Stimulated activated CD4-positive, alpha-beta T cell treated with anti-CD3 and anti-CD28 coated beads, Interleukin-1b, Interleukin-23, amount 100 ng/mL, for 48 hours (primary cell): ENCODE results near the gene PCAT6.
A peak's percentile ranks its signal among the peaks of the same experiment; 100 is the strongest.
"Not testable (repeated sequence)": the region's sequence is repeated elsewhere in the genome, so short reads cannot be mapped to it uniquely, and the experiment has no call there.

Source experiments
- DNase-seq: peaks from one replicate; pipeline ENCODE4 v3.0.0-alpha.2; 2020

The PCAT6 gene

DNA sequence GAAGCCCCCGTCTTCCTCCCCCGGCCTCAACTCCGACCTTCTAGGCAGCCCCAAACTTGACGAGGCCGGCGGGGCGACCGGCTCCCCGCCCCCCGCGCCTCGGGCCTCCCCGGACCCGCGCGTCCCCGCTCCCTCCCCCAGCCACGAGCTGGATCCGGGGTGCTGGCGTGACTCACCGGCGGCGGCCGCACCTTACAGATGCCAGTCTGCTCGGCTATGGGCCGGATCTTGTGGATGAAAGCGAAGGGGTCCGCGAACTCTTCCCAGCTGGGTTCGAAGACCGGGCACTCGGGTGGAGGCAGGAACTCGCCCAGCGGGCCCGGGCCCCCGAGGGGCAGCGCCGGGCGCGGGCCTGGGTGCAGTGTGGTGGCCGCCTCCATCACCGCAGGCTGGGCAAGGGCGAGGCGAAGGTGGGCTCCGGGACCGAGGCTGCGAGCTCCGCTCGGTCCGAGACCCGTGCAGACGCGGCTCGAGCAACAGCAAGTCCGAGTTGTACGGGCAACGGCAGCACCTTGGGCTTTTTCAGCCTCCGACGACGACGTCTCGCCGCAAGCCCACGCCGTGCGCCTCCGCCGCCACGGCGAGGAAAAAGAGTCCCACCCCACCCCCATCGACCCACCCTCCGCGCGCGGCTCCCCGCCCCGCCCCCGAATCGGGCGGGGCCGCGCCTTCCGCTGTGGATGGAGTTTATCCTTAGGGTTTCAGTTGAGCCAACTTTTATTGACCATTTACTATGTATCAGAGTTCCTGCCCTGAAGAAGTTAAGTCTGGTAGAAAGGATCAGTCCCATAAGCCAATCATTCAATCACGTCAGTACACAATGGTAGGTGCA is 2.6 kb upstream of the PCAT6 start, which contains the start of gene KDM5B:
TSS of gene KDM5B (minus strand) at position 496 of the 832 bp plus-strand sequence. CDS start at position 380, 116 bp downstream.
- DNase-seq: peak; percentile 72

DNA sequence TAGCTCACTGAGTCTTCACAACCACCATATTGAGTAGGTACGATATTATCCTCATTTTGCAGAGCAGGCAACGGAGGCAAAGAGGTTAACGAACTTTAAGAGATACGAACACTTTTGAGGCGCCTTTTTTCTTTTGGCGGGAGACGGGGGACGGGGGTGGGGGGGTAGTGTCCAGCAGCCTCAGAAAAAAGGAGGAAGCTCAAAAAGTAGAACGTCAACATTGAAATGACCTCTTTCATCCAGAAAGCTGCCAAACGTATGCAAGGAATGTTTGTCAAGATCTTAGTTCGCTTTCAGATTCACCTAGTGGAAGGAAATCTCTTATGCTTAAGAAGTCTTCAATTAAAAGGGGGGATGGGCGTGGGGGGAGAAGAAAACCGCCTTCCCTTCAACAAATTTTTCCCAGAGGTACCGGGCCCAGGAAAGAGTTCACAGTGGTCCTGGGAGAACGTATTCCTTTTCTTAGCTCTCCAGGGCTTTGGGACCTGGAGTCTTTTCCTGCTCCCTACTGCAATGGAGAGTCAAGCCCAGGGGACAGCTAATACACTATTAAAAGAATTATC is 1.1 kb upstream of the PCAT6 start:
- DNase-seq: no peak

- no peak for DNase-seq
Observed at GRCh38 chr1:202810193-202810614, 550 bp upstream of the PCAT6 start.

- DNase-seq: peak; percentile 39
Observed at GRCh38 chr1:202811296-202812175, 782 bp downstream of the PCAT6 start.

GRCh38 chr1:202812176-202813026 is 1.6 kb downstream of the PCAT6 start:
- DNase-seq: no peak

DNA sequence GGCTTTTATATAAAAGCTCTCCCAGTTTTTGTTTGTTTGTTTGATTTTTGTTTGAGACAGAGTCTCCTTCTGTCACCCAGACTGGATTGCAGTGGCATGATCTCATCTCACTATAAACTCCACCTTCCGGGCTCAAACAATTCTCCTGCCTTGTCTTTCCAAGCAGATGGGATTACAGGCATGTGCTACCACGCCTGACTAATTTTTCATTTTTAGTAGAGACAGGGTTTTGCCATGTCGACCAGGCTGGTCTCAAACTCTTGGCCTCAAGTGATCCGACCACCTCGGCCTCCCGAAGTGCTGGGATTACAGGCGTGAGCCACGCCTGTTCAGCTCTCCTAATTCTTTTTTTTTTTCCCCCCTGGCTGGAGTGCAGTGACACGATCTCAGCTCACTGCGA is 4.4 kb downstream of the PCAT6 start:
- DNase-seq: no peak

GRCh38 chr1:202818819-202819218 is 8.1 kb downstream of the PCAT6 start:
- no peak for DNase-seq

DNA sequence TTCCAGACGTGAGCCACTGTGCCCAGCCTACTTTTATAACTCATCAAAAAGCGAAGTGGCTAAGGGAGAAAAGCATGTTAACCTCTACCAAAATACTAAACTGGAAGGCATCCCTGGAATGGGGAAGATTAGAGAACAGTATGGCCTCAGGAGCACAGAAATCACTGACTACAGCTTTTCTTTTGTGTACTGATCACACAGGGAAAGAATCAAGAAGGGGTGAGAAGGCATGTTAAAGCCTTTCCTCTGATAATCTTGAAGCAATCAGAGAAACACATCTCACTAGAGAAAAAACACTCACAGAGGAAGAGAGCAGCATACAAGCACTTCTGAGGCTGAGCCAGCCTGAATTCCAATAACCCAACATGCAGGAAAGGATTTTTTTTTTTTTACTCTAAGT is 10.7 kb downstream of the PCAT6 start:
- no peak for DNase-seq

DNA sequence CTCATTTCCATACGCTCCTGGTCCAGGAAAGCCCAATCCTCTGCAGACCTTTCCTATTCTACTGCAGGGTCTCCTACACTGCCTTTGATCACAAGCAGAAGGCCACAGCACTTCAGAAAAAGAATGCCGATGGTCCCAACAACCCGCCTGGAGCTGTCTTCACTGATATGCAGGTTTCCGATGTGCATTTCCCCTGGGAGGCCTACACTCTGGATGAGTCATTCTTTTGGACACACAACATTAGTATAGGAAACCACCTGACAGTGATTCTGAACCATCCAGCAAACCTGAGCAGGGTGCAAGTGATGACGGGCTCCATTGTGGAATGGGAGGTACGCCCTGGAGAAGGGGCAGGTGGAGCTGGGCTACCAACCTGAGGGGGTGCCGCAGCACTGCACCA is 15.0 kb downstream of the PCAT6 start:
- no peak for DNase-seq

DNA sequence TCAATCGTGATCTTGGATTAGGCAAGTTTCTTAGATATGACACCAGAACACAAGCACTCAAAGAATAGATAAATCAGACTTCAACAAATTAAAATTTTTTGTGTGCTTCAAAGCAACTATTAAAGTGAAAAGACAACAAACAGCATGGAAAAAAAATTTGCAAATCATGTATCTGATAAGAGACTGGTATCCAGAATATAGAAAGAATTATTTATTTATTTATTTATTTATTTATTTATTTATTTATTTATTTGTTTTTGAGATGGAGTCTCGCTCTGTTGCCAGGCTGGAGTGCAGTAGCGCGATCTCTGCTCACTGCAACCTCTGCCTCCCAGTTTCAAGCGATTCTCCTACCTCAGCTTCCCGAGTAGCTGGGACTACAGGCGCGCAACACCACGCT is 18.5 kb downstream of the PCAT6 start:
- DNase-seq: not testable (repeated sequence)

DNA sequence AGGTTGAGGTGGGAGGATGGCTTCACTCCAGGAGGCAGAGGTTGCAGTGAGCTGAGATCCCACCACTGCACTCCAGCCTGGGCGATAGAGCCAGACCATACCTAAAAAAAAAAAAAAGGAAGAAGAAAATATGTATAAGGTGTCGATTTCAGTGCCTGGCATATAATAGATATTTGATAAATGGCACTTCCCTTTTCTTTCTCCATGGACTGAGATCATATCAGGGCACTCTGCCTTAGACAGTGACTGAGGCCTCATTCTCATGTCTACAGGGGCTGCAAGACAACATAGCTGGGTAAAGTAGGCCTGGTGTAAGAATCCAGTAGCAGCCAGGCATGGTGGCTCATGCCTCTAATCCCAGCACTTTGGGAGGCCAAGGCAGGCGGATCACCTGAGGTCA is 21.2 kb downstream of the PCAT6 start:
- no peak for DNase-seq

- peak; percentile 31 for DNase-seq
Observed at GRCh38 chr1:202834771-202835547, 24.2 kb downstream of the PCAT6 start.

DNA sequence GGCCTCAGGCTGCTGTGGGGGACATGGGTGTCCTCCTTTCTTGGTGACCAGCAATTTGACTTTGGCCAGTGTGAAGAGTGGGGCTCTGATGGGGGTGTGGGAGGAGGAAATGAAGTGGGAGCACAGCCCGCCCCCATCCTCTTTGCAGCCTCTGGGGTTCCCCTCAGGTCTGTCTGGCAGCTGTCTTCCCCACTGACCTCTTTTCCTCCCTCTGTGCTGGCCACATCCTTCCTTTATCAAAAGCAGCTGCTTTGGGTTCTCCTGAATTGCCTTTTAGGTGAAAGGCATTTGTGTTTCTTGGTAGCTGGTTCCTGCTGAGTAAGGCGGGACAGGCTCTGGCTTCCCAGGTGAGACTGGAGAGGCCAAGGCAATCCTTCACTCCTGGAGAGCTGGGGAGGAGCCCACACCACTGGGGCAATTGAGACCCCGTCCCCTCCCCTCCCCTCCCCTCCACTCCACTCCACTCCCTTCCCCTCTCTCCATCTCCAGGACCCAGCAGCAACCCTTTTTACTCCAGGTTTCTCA is 24.9 kb downstream of the PCAT6 start:
- no peak for DNase-seq

DNA sequence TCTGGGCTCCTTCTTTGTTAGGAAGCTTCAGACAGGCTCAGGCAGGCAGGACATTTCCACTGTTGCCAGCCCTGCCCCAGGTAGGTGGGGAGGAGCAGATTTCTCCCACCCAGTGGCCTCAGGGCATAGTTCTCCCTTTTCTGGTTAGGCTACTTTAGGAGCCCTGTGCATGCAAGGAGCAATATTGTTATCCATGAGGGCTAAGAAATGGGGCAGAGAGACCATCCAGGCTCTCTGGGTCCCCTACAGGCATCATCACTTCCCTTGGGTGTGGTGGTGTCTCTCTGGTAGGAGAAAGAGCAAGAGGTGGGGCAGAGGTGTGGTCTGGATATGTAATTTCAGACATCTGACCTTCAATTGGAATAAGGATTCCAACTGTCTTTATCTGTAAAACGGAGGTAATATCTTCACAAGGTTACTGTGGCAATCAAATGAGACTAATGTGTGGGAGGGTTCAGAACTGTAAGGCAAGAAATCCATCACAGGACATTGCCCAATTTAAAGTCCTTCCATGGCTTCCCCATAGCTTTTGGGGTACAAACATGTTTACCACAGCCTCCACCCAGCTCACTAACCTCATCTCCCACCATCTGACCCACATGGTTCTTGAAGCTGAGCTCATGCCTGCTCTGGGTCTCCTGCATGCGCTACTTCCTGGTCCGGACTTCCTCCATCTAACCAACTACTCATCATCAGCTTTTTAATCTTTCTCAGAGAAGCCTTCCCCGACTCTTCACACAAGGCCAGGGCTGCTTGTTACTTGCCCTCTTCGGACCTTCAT is 26.1 kb downstream of the PCAT6 start:
- DNase-seq: no peak

DNA sequence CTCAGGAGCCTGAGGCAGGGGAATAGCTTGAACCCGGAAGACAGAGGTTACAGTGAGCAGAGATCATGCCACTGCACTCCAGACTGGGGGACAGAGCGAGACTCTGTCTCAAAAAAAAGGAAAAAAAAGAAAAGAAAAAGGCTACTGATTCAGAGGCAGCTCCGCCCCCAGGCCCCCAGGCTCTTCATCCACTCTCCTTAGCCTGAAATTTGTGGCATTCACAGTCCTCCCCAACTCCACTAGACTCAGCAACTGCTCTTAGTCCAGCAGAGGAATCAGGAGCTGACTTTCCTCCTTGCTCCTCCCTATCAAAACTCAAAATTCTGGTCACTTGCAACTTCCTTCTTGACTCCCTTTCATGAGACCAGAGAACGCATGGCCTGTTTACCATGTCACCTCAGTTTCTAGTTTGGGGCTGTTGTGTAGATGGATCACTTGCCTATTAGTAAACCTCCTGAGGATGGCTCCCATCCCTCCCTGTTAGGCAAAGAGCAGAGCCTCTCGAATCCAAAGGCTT is 27.1 kb downstream of the PCAT6 start:
- no peak for DNase-seq

DNA sequence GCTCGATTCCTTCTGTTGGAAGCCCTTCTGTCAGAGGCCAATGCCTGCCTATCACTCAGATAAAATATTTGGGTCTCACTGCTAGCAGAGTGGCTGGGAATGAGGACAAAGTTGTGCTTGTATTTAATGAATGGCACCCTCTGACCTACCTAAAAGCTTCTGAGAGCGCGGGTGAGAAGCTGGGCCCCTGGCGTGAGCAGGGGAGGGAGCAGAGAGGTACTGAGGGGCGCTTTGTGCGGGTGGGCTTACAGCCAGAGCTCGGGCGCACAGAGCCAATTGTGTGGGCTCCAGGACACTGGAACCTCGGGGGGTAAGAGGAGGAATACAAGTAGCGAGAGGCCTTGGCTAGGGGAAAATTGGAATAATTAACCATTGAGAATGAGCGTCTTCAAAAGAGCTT is 32.3 kb downstream of the PCAT6 start:
- DNase-seq: no peak

- DNase-seq: no peak
Observed at GRCh38 chr1:202844259-202844658, 33.5 kb downstream of the PCAT6 start.

DNA sequence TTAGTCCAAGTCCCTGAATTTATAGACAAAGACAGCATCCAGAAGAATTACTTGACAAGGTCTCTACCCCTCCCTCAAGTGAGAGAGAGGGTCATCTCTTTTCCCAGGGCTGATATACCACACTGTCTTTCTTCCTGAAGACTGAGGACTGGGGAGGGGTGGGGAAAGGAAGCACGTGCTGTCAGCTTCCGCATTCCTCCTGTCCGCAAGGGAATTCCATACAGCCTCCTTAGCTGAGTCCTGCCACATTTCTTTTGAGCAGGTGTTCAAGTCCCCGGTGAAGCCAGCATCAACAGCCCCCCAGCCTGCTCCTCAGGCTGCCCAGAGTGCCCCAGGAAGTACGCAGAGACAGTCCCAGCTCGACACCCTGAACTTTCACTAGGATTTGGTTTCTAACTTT is 34.2 kb downstream of the PCAT6 start:
- DNase-seq: no peak

GRCh38 chr1:202848191-202848542 is 37.4 kb downstream of the PCAT6 start:
- no peak for DNase-seq

DNA sequence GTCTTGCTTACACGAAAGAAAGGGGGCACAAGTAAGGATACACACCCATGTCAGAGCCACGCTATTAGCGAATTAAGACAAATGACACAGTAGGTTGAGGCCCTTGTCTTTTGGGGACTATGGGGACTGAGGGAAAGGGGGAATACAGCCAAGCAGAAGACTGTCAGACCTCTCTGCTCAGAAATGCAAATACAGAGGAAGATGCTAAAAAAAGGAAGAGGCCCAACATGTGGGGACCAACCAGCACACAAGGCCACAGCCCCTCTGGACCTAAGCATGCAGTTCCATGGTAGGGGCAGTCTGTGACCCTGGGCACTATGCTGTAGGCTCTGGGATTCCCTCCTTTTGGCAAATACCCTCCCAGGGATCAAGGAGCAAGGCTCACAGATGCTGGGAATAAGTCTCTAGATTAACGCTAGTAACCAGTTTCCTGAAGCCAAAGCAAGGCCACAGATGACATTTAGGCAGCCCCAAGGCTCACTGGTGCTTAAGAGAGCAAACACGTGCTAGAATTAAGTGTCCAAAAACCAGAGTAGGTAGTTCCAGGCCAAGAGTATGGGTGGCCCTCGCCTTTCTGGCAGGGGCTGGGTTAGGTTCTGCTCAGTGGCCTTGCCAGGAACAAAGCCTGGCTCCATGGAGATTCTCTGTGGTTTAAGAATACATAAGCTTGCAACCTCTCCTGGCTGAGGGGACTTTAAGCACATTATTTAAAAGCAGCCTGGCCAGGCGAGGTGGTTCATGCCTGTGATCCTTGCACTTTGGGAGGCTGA is 40.0 kb downstream of the PCAT6 start:
- DNase-seq: no peak
